GM18909 (cell line): Measurements from ENCODE around the gene TNRC18.

Source experiments
- ATAC-seq: cut with Tn5 transposase; IDR thresholded peaks from one replicate; pipeline ENCODE4 v1.9.1; 2021; ENCODE audit warnings: mild to moderate bottlenecking; ENCODE audit not compliant: unreplicated experiment, poor library complexity

The TNRC18 gene

GRCh38 chr7:5430612-5430947 is 6.9 kb upstream of the TNRC18 start:
- ATAC-seq: no peak

DNA sequence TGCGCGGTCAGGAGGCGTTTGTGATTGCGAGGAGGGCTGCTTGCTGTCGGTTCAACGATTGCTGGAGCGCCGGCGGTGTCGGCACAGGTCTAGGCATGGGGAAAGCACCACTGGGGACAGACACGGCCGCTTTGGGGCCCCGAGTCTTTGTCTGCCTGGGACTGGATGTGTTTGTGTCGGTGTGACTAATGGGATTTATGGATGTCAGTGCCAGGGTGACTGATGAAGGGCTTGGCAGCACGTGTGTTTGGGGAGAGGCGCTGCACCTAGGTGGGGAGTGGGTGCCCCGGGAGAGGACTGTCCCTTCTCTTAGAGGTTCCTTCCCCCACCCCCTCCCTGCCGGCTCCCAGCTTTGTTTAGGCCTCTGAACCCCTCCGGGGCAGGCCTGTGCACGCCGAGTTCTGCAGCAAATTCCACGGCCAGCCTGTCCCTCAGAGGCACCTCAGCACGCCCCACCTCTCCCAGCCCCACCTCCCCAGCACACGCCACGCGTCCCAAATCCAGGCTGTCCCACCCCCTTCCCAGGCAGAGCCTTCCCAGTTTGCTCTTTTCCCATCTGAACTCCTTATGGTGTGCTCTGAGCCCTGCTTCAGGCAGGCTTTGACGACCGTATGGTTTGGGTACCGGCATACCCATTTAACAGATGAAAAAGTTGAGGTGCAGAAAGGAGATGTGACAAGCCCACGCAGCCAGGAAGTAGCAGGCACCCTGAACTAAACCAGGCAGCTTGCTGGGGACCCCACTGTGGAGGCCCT is 6.4 kb upstream of the TNRC18 start:
- no peak for ATAC-seq

- ATAC-seq: no peak
Measured at GRCh38 chr7:5429253-5429856, 5.7 kb upstream of the TNRC18 start.

GRCh38 chr7:5428478-5429252 is 5.0 kb upstream of the TNRC18 start:
- no peak for ATAC-seq

DNA sequence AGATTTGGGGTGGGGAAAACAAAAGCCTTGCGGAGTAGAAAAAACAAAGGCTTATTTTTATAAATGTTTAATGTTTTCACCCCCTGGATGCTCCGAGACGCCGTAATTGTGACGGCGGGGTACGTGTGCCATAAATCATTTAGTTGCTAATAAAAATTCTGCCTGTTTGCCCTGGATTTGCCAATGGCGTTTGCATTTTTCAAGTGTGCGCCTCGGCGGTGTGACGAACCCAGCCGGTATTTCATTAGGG is 2.5 kb upstream of the TNRC18 start:
- no peak for ATAC-seq

- no peak for ATAC-seq
Measured at GRCh38 chr7:5425507-5426225, 2.0 kb upstream of the TNRC18 start.

GRCh38 chr7:5424749-5425506 is 1.3 kb upstream of the TNRC18 start:
- no peak for ATAC-seq

DNA sequence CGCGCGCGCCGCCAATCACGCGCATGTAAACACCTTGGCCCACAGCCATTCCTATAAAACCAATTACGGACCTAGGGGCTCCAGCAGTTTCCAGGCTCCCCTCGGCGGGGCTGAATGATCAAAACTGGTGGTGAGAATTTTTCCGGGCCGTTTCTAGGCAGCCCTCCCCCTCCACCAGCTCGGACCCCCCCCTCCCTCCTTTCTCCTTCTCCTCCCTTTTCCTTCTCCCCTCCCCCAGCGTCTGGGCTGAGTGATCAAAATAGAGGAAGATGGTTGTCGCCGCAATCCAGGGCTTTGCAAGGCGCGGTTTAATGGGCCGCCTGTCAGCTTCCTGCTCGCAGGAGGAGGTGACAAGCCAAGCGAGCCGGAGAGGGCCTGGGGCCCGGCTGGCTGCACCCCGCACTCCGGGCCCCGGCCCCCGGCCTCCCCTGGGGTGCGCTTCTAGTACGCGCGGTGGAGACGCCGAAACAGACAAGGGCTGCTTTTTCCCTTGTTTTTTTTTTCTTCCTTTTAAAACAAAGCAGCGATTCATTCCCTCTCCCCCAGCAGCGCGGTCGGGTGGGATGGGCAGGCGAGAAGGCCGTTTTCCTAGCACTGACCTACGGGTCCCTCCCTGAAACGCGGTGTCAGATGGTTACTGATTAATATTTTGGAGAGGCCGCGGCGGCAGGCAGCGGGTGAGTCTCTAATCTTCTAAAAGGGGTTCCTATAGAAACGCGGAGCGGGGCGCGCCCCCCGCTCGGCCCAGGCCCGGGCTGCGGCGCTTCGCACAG is 528 bp upstream of the TNRC18 start:
- ATAC-seq: peak; percentile 30

GRCh38 chr7:5422396-5423305 is 983 bp downstream of the TNRC18 start:
- no peak for ATAC-seq

- no peak for ATAC-seq
Measured at GRCh38 chr7:5421714-5422395, 1.8 kb downstream of the TNRC18 start.

- no peak for ATAC-seq
Measured at GRCh38 chr7:5420881-5421713, 2.5 kb downstream of the TNRC18 start.

DNA sequence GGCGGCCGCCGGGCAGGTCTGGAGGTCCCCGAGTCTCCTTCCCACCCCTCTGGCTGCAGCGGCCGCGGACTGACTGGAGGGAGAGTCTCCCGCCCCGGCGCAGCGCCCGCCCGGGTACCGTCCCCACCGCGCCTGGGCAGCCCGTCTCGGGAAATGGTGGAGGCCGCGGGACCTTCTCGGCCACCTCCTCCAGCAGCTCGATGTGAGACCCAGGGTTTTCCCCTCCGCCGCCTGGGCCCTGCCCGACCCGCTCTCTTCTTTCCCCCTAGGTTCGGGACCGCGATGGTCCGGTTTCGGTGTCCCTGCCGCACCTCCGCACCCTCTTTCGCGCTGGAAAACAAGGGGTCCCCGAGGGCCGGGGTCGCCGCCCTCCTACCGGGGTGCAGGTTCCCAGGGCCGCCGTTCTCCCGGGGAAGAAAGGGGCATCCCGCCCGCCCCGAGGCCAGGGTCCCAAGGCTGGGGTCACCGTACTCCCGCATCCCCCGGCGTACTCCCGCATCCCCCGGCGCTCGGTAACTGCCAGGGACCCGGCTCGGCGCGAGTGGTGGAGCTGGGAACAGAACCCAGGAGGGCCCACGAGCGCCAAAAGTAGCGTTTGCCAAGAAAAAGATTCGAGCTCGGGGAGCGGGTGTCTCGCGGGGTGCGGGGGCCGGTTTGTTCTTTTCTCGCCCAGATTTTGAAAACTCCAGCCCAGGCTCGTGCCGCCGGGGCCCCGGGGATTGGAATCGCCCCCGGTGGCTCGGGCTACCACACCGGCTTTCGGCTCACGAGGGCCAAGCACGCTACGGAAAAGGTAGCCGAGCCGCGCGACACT is 3.4 kb downstream of the TNRC18 start:
- ATAC-seq: no peak

GRCh38 chr7:5419539-5420066 is 4.0 kb downstream of the TNRC18 start:
- ATAC-seq: no peak

- no peak for ATAC-seq
Measured at GRCh38 chr7:5418285-5418582, 5.4 kb downstream of the TNRC18 start.

GRCh38 chr7:5417106-5418071 is 6.2 kb downstream of the TNRC18 start:
- ATAC-seq: no peak
